GM18858 (cell line): Measurements from ENCODE around the gene LRRC74A.

Experiments
- ATAC-seq: cut with Tn5 transposase; IDR thresholded peaks from one replicate; pipeline ENCODE4 v1.9.1; 2021; ENCODE audit not compliant: unreplicated experiment

The LRRC74A gene

DNA sequence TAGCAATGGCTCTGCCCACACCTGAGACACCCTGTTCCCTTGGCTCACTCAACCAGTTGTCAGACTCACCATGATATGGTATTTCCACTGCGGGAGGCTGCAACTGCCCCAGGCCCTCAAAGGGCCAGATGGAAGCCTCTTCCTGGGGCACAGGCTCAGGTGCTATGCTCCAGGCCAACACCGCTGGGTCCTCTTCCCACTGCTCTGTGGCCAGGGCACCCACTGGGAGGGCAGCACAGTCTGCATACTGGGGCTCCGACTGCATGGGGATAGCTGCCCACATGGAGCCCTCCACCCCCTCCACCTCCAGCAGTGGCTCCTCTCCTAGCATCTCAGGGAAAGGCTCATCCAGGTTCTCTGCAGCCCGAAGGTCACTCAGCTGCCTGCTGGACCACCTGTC lies 17.2 kb upstream of the LRRC74A start:
- ATAC-seq, result no peak

DNA sequence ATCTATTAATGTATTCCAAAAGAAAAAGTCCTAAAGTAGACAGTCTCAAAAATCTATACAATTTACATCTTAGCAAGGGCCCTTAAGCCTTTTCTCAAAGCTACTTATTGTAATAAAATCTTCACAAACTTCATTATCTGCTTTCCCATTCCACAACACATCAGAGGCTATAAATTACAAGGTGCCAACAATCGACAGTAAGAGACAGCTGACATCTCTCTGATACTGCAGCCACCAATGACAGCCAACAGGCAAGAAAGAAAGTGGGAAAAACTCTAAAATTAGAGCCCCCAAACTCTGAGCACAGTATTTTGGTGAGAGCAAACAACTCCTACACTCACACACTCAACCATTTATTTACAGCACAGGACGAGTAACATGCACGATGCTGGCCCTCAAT lies 15.7 kb upstream of the LRRC74A start:
- ATAC-seq, result no peak

DNA sequence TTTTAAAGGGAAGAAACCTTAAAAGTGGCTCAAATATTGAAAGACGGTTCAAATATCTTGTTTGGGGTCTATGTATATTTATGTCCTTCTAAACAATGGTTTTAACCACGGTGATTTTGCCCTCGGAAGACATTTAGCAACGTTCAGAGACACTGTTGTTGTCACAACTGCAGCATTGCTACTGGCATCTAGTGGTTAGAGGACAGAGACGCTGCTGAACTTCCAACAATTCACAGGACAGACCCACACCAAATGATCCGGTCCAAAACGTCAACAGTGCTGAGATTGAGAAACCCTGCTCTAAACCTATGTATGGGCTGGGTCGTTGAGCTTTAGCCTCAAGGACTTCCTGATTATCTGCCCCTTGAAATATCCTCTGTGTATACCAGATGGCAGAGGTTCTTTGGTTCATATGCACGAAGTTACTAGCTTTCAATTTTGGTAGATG lies 15.2 kb upstream of the LRRC74A start:
- no peak for ATAC-seq

DNA sequence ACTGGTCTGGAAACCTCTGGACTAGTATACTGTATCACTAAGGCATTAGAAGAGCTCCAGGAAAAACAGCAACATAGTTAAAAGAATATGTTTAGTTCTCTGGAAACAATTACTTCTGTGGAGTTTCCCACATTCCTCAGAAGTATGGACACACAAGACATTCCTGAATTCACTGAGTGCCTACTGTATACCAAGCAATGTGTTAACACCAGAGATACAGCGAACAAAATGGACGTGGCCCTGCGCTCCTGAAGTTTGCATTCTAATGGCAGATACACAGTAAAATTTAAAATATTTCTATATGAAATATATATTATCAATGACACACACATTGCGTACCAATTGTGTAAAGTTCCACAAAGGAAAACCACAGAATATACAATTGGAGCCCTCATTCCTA lies 14.6 kb upstream of the LRRC74A start:
- ATAC-seq, result no peak

DNA sequence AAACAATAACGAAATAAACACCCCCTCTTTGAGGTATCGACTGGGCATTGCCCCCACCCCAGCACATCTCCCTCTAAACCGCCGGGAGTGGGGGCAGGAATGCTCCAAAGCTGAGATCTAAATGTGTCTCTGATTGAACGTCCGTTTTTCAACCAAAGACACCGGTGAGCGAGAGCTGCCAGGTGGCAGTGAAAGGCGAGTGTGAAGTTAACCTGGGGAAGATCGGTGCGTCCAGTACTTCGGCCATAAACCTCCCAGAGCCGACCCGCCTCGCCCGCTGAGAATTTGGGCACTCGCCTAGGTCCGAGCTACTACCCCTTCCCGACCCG lies 14.2 kb upstream of the LRRC74A start:
- ATAC-seq, result no peak

DNA sequence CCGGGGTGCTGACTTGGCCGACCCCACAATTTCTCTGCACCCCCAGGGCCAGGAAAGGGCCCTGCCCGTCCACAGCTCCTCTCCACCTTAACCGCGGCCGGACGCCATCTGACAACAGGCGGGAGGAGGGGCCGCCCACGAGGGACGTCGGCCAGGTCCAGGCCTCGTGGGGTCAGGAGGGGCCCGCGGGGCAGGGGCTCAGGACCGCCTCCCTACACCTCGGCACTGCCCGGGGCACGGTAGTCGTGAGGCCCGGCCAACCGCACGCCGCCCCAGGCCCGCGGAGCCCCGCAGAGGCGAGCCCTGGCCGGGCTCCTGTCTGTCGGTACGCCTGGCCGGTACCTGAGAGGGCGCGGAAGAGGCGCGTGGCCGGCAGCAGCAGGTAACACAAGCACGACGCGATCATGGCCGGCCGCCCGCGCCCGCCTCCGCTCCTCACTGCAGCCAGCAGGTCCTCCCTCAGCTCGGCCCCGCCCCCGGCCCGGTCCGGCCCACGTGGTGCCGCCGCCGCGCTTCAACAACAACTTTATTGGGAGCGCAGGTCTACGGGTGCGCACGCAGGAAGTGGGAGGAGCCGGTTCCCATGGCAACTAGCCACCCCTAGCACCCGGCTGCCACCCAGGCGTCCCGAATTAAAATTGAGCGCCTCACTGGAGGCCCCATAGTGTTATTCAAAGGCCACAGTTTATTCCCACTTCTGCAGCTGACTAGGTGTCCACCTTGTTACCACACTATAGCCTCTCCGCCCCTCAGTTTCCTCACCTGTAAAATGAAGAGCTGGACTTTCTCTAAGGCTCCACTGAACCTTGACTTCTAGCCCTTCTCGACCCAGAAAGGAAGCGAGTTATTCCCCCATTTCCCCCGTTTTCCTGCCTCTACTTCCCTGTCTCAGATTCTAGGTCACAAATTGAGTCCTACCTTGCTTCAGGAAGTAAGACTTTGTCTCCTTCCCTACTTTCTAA lies 13.5 kb upstream of the LRRC74A start, which contains the start of gene ANGEL1:
ANGEL1 (minus strand) TSS at position 461 of the 962 bp plus-strand sequence; CDS start at position 406, 55 bp downstream.
- ATAC-seq, result peak; percentile 65

DNA sequence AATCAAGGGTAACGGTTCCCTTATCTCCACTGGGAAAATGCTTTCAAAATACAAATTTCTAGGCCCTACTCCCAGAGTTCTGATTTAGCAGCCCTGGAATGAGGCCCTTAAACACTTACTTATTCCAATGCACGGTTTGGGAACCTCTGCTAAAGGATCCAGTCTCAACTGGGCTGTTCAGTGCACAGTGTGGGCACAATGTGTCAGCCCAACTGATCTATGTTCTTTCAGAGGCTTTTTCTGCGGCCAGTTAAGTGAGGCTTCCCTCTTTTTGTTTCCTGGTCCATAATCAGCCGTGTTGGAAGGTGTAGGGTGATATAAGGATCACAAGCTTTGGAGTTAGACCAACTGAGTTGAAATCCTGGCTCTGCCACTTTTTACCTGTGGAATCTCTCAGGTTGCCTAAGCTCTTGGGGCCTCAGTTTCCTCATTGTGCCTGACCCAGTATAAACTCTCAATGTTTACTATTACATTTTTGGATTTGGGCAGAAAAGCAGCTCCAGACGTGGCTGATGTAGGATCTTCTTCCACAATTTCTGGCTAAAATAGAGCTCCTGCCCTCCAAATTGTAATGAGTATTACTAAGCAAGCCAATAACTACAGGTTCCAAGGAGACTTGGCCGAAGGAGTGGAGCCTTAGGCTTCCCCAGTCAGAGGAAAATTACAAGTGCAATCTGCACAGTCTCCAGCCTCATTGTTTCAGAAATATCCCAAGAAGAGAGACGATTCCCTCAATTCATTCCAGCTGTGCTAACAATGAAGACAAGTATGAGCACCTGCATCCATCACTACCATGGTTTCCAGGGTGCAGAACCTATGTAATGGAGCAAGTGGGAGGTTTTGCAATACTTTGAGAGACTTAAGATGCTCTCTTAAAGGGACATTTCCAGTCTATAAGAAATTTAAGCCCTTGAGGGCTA lies 11.2 kb upstream of the LRRC74A start:
- no peak for ATAC-seq

DNA sequence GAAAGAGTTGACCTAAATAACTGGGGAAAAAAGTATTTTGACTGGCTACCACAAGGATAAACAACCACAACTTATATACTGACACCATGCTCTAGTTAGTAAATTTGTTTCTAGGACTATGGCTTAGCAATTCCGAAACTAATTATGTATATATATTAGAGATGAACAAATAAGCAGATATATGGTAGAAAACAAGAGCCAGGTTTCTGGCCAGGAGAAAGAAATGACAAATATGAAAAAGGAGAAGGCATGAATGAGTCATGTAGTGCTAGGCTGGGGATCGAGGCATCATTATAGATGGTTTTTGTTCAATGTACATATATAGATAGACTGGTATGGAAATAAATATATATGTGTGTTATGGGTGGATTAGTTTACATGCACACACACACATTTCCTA lies 5.5 kb upstream of the LRRC74A start:
- no peak for ATAC-seq

DNA sequence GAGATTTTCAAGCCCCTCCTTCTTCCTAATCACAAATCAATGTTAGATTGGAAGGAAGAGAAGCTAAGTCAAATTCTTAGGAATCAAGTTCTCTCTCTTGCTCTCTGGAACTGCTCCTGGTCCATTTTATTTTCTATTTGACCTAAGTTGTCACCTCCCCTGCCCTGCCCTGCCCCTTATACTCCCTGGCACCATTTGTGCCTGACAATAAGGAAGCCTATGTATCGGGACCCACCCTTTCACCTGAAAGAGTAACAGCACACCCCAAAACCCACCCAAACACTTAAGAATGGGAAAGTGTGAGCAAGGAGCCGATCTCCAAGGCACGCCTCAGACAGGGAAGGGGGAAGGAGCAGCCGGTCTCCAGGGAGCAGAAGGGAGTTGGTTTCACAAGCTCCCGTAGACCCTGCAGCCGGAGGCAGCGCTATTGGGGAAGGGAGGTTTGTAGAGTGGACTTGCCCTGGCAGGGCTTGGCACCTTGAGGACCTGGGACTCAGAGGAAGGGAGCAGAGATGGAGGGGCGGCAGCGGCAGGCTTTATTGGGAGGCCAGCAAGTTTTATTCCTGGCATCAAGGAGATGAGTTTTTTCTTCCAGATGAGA lies 1.6 kb downstream of the LRRC74A start:
- no peak for ATAC-seq

DNA sequence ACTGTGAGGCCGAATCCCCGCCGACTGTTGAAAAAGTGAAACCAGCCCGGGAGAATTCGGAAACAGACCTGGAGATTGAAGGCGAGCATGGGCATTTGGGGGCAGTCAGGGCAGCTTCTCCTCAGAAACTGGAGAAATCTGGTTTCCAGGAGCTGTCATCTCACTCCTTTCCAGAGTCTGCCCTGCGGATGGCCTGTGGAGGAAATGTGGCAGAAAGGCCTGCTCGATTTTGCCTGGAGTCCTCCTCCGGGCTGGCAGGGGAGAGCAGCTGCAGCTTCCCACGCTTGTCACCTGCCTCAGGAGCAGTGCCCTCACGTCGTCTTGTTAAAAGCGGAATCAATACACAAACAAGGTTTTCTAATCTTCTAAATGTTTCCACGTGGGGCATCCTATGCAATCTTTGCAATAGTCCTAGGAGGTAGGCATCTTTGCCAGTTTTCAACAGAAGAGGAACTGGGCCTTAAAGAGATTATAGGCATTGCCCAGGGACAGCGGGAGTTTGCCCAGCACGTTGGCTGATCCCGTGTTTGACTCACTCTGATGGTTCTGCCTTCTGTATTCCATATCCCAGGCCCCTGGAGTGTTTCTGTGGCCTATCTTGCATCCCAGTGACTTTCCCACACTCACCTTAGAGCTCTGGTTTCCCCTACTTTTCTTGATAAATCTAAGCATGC lies 2.3 kb downstream of the LRRC74A start:
- no peak for ATAC-seq

DNA sequence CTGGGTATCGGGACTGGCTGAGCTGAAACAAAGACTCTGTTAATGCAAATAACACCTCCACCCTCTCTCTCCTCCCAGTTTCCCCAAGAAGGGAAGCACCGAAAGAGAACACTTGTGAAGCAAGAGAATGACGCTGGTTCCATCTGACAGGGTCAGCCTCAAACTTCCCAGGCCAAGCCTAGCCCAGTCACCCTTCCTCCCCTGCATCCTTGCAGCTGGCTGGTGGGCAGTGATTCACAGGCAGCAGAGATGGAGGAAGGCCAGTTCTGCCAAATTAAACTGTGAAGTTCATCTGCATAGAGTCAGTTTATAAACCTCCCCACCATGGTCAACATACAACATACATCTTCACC lies 2.8 kb downstream of the LRRC74A start:
- no peak for ATAC-seq

DNA sequence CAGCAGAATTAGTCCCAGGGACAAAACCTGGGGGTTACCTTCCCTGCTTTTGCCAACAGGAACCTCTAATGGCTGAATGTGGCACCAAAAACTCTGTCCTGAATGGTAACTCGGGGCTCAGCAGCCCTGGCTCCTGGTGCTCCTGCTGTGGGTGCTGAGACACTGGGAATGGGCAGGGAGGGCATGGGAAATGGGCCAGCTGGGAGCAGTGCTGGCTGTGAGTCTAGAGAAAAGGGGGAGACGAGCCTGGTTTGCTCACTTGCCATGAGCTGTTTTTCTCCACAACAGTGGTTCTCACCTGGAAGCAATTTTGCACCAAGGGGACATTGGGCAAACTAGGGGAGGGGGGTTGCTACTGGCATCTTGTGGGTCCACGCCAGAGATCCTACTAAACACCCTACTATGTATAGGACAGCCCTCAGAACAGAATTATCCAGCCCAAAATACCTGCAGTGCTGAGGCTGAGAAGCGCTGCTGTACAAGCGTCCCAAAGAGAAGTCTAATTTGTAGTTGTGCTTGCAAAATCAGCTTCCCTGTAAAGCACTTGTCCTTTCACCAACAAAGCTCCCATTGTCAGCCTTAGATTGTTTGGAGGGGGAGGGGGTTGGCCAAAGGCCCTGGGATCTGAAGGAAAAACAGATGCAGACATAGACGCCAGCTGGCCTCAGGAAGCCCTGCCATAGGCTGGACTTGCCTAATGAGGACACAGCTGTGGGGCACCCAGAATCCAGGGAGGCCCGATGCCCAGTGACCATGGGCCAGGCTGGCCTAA lies 3.6 kb downstream of the LRRC74A start:
- ATAC-seq, result no peak

DNA sequence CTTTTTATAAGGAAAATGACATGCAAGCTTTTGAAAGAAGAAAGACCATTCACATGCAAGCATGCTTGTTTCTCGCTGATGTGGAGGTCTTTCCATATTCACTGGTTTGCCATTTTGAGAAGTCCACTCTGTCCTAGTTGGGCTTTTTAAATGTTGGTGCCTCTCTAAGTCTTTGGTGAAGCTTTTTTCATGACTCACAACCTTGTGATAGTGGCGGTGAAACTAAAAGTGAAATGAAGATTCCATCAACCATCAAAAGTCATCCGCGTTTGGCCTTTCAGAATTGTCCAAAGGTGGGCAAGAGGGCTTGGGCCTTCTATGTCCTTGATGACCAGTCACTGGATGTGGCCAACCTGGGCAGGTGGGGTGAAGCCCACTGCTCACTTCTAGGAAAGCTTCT lies 4.3 kb downstream of the LRRC74A start:
- no peak for ATAC-seq

DNA sequence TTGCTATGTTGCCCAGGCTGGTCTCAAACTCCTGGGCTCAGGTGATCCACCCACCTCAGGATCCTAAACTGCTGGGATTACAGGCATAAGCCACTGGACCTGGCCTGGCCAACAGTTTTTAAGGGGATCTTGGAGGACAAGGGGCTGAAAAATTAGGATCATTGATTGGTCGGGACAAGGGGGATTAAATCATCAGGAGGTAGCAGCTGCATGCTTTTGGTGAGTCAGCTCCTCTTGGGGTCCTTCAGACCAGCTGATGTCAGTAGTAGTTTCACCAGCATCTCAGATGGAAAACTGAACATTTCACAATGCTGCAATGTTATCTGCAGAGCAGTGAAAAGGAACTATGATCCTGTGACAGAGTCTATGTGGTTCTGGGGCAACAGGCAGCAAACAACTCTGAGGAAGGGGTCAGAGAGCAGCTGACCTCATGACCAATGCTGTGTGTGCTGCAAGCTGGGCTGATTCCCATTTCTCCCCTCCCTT lies 6.3 kb downstream of the LRRC74A start:
- no peak for ATAC-seq

DNA sequence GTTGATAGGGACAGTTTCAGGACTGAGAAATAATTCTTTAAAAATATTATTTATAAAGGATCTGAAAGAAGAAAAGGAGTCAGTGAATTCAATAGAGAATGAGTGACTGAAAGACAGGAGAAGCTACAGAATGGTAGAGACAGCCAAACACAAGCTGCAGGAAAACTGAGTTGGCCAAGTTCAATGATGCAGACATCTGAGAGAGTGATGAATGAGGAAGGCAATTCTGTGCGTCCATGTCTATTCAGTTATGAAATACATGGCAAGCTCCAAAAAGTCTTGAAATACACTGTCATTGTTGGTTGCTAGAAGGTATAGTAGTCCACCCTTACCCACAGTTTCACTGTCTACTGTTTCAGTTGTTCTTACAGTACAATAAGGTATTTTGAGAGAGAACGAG lies 6.8 kb downstream of the LRRC74A start:
- ATAC-seq, result no peak

DNA sequence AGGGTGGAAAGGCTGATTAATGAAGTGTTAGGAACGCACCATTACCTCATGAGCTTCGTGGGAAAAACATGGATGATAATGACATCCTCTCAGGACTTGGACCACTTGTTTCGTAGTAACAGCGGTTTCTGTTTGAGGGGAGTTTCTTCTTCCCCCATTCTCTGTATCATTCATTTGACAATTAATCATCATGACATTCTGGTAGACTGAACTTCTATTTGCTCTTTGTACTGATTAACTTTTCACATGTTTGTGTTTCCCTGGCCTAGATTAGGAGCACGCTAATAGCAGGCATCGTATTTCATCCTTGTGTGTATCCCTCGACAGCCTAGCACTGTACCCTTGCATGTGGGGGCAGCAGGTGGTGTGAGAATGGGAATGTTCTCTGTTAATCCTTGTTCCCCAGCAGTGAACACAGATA lies 8.0 kb downstream of the LRRC74A start:
- no peak for ATAC-seq

DNA sequence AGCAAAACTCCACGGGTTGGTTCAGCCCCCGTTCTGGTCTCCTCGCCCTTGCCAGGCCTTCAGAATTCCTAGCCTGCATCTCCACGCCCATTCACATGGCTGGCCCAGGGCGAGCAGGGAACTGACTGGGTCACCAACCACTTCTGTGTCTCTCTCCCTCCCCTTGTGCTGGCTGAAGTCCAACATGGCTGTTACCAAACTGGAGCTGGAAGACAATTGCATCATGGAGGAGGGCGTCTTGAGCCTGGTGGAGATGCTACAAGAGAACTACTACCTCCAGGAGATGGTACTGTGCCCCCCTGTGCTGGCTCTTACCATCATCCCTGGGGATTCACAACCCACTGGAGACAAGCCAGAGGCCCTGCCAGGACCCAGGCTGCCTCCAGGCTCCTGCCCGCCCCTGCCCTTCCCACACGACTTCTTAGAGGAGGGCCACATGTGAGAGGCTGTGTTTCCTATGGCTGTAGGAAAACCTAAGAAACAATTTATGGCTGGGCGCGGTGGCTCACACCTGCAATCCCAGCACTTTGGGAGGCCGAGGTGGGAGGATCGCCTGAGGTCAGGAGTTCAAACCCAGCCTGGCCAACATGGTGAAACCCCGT lies 9.9 kb downstream of the LRRC74A start:
- no peak for ATAC-seq

DNA sequence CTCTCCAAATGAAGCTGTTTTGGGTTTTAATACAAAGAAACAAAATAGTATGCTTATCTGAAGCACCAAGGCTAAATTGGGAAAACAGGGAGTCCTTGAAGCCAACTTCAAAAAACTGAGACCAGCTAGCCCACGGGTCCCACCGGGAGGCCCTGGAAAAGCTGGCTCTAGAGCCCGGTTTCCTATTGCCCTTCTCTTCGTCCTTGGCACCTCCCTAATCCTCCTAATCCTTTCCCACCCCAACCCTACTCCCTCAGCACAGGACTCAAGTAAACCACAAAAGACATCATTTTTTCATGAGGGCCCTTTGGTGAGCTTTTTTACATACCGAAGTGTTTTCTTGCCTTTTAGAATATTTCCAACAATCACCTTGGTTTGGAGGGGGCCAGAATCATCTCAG lies 11.3 kb downstream of the LRRC74A start:
- no peak for ATAC-seq

DNA sequence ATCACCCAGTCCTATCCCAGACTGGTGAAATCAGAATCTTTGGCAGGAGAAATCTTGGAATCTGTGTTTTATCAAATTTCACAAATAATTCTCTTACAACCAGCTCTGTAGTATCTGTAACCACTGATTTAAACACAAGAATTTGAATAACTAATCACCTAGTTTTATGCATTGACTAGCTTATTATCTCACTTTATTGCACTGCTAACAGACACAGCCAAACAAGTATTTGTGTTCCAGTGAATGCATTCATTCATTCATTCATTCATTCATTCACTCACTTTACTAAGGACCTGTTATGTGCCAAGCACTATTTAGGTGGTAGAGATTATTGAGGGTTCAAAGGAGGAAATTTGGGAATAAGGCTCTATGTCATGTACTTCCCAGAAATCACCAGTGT lies 16.2 kb downstream of the LRRC74A start:
- ATAC-seq, result no peak

DNA sequence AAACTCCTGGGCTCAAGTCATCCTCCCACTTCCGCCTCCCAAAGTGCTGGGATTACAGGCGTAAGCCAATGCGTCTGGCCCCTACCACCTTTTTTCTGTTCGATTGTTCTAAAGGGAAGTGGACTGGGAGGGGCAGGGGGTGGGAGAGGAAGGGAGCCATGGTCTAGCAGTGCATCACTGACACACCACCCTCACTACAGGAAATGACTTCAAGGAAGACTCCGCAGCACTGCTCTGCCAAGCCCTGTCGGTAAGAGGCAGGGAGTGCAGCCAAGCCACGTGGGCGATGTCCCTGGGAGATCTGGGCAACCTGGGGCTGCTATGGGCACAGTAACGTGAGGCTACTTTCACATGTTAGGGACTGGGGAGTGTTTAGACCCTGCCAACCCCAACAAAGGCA lies 18.0 kb downstream of the LRRC74A start:
- ATAC-seq, result no peak
